GM12892 (cell line): ENCODE data around the gene ABCC1.

ENCODE experiments used
- POLR2A ChIP-seq: IDR thresholded peaks from 2 replicates; pipeline ENCODE4 v1.6.1; 2011; ENCODE audit warnings: low read depth, low read length, control low read depth
- POLR2AphosphoS5 ChIP-seq: IDR thresholded peaks from 2 replicates; pipeline ENCODE4 v1.6.1; 2011; ENCODE audit warnings: low read depth, low read length, control low read depth
- TAF1 ChIP-seq: IDR thresholded peaks from 2 replicates; pipeline ENCODE4 v1.6.1; 2011; ENCODE audit warnings: low read depth, mild to moderate bottlenecking, control low read depth, low read length, borderline replicate concordance

GRCh38 chr16:16149710-16150116, 200.3 kb downstream of the ABCC1 start:
- no peak for TF ChIP-seq POLR2A
- TF ChIP-seq TAF1, result no peak
- TF ChIP-seq POLR2AphosphoS5, result no peak
